ENCODE measurements around the gene MISP3.

Gene MISP3

DNA sequence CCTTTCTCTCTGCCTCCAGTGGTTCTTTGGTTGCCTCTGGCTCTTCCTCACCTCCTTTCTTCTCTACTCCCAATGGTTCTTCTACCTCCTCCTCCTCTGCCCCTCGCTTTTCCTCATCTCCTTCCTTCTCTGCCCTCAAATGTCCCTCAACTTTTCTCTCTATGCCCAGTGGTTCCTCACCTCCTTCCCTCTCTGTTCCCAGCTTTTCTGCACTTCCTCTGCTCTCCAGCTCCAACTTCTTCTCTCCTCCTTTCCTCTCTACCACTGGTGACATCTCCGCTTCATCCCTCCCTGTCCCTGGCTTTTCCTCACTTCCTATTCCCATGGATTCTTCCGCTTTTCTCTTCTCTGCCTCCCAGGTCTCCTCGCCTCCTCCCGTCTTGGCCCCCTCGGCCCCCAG is 18.5 kb upstream of the MISP3 start:
- TF ChIP-seq, protein P1, sequence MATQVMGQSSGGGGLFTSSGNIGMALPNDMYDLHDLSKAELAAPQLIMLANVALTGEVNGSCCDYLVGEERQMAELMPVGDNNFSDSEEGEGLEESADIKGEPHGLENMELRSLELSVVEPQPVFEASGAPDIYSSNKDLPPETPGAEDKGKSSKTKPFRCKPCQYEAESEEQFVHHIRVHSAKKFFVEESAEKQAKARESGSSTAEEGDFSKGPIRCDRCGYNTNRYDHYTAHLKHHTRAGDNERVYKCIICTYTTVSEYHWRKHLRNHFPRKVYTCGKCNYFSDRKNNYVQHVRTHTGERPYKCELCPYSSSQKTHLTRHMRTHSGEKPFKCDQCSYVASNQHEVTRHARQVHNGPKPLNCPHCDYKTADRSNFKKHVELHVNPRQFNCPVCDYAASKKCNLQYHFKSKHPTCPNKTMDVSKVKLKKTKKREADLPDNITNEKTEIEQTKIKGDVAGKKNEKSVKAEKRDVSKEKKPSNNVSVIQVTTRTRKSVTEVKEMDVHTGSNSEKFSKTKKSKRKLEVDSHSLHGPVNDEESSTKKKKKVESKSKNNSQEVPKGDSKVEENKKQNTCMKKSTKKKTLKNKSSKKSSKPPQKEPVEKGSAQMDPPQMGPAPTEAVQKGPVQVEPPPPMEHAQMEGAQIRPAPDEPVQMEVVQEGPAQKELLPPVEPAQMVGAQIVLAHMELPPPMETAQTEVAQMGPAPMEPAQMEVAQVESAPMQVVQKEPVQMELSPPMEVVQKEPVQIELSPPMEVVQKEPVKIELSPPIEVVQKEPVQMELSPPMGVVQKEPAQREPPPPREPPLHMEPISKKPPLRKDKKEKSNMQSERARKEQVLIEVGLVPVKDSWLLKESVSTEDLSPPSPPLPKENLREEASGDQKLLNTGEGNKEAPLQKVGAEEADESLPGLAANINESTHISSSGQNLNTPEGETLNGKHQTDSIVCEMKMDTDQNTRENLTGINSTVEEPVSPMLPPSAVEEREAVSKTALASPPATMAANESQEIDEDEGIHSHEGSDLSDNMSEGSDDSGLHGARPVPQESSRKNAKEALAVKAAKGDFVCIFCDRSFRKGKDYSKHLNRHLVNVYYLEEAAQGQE (IDR thresholded peaks at IDR 0.05; ENCODE audit: low read depth) = no peak
- no peak for TF ChIP-seq NFIC (IDR thresholded peaks at IDR 0.05)
- TF ChIP-seq, protein P2, sequence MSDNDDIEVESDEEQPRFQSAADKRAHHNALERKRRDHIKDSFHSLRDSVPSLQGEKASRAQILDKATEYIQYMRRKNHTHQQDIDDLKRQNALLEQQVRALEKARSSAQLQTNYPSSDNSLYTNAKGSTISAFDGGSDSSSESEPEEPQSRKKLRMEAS (IDR thresholded peaks at IDR 0.05) = no peak
- TF ChIP-seq TAF1 (IDR thresholded peaks at IDR 0.05; ENCODE audit: low read depth) = no peak
- no peak for TF ChIP-seq FOXM1 (IDR thresholded peaks at IDR 0.05; ENCODE audit: borderline replicate concordance, low read depth)
- TF ChIP-seq CEBPB (IDR thresholded peaks at IDR 0.05) = no peak
- TF ChIP-seq RAD21 (IDR thresholded peaks at IDR 0.05; ENCODE audit: low read depth) = no peak
- TF ChIP-seq TCF12 (IDR thresholded peaks at IDR 0.05; ENCODE audit: low read depth) = no peak
- no peak for TF ChIP-seq TEAD4 (IDR thresholded peaks at IDR 0.05)
- TF ChIP-seq ZBTB7A (IDR thresholded peaks at IDR 0.05; ENCODE audit: low read depth) = no peak
- TF ChIP-seq EGR1 (IDR thresholded peaks at IDR 0.05) = no peak
- TF ChIP-seq, protein P3, sequence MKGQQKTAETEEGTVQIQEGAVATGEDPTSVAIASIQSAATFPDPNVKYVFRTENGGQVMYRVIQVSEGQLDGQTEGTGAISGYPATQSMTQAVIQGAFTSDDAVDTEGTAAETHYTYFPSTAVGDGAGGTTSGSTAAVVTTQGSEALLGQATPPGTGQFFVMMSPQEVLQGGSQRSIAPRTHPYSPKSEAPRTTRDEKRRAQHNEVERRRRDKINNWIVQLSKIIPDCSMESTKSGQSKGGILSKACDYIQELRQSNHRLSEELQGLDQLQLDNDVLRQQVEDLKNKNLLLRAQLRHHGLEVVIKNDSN (IDR thresholded peaks at IDR 0.05) = no peak
- no peak for TF ChIP-seq CREB1 (IDR thresholded peaks at IDR 0.05; ENCODE audit: low read depth)
- TF ChIP-seq EP300 (IDR thresholded peaks at IDR 0.05; ENCODE audit: borderline replicate concordance) = no peak
- TF ChIP-seq YY1 (IDR thresholded peaks at IDR 0.05; ENCODE audit: low read depth) = no peak

DNA sequence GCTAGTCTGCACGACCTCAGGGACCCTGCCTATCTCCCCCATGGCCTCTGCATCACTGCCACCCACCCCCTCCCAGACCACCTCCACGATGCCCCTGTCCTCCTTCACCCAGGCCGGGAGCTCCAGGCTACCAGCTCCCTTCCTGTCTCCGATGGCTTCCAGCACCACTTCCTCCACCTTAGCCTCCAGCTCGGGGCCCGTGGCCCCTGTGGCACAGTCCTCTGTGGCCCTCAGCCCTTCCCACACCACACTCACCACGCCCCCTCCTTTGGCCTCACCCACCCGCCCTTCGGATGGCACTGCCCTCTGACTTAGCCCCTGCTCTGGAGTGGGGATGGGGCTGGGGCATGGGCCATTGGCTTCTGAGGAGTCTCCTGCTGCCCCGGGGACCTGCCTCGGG is 17.9 kb upstream of the MISP3 start:
- TF ChIP-seq ZBTB7A (IDR thresholded peaks at IDR 0.05; ENCODE audit: low read depth) (no peak), EGR1 (IDR thresholded peaks at IDR 0.05) (no peak), RAD21 (IDR thresholded peaks at IDR 0.05; ENCODE audit: low read depth) (no peak), TEAD4 (IDR thresholded peaks at IDR 0.05) (no peak)
- TF ChIP-seq, protein P1 (IDR thresholded peaks at IDR 0.05; ENCODE audit: low read depth) = no peak

DNA sequence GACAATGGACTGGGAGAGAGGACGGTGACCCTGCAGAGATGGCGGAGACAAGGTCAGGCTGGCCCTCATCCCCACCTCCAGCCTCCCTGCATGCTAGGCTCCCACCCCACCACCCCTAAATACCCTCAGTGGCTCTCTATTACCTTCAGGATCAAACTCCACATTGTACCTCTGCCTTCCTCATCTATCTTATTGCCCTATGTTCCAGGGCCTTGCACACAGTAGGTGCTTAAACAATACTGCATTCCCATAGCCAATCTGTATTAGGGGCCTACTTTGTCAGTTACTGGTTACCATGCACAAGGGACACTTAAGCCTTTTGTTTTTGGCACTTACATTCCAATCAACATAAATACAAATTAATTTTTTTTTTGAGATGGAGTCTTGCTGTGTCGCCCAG is 17.2 kb upstream of the MISP3 start:
- TF ChIP-seq CEBPB (IDR thresholded peaks at IDR 0.05) = no peak
- TF ChIP-seq CREB1 (IDR thresholded peaks at IDR 0.05; ENCODE audit: low read depth) = no peak
- no peak for TF ChIP-seq RAD21 (IDR thresholded peaks at IDR 0.05; ENCODE audit: low read depth)
- no peak for TF ChIP-seq ZBTB7A (IDR thresholded peaks at IDR 0.05; ENCODE audit: low read depth)
- no peak for TF ChIP-seq EGR1 (IDR thresholded peaks at IDR 0.05)
- TF ChIP-seq NFIC (IDR thresholded peaks at IDR 0.05) = no peak
- no peak for TF ChIP-seq TAF1 (IDR thresholded peaks at IDR 0.05; ENCODE audit: low read depth)
- TF ChIP-seq, protein P1 (IDR thresholded peaks at IDR 0.05; ENCODE audit: low read depth) = no peak
- no peak for TF ChIP-seq TEAD4 (IDR thresholded peaks at IDR 0.05)
- TF ChIP-seq FOXM1 (IDR thresholded peaks at IDR 0.05; ENCODE audit: borderline replicate concordance, low read depth) = no peak
- no peak for TF ChIP-seq TCF12 (IDR thresholded peaks at IDR 0.05; ENCODE audit: low read depth)
- no peak for TF ChIP-seq EP300 (IDR thresholded peaks at IDR 0.05; ENCODE audit: borderline replicate concordance)
- no peak for TF ChIP-seq YY1 (IDR thresholded peaks at IDR 0.05; ENCODE audit: low read depth)
- TF ChIP-seq, protein P2 (IDR thresholded peaks at IDR 0.05) = no peak
- TF ChIP-seq, protein P3 (IDR thresholded peaks at IDR 0.05) = no peak

DNA sequence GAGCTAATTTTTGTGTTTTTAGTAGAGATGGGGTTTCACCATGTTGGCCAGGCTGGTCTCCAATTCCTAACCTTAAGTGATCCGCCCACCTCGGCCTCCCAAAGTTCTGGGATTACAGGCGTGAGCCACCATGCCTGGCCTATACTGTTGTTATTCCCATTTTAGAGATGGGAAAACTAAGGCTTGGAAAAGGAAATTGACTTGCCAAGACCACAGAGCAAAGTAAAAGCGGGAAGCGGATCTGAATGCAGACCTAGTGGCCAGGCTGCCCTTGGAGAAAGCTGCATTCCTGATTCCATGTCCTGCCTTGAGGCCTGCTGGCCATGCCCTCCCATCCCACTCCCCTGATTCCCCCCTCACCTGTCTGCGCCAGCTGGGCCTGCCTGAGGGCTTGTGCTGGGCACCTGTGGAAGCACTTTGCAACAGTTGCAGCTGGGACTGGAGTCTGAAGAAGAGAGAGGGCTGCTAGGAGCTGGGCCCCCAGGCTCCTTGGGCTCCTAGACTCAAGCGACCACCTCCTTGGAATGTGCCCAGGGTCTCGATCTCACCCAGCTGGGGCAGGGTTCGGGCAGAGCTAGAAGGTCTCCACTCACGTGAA is 16.4 kb upstream of the MISP3 start:
- TF ChIP-seq, protein P1 (IDR thresholded peaks at IDR 0.05; ENCODE audit: low read depth) = no peak
- TF ChIP-seq RAD21 (IDR thresholded peaks at IDR 0.05; ENCODE audit: low read depth) = no peak
- TF ChIP-seq EP300 (IDR thresholded peaks at IDR 0.05; ENCODE audit: borderline replicate concordance) = no peak
- no peak for TF ChIP-seq TAF1 (IDR thresholded peaks at IDR 0.05; ENCODE audit: low read depth)
